Omental fat pad (tissue), 4 donors: ENCODE results near the gene KCNMB2. TPM values are rescaled to one million over a fixed set of nuclear protein-coding genes. Genes with fewer than 3 reads are reported as not detected.

ENCODE experiments used
- ATAC-seq: fragments of 150-250 bp; one replicate; pipeline ENCODE4 v1.9.1; 2016; ENCODE audit warnings: mild to moderate bottlenecking, moderate library complexity; ENCODE audit not compliant: low FRiP score
- DNase-seq: peaks from one replicate; pipeline ENCODE4 v3.0.0-alpha.2; 2019; ENCODE audit warnings: low spot score
- CTCF ChIP-seq, 3 donors: fragments of 450-650 bp; IDR thresholded peaks; one replicate each; pipeline ENCODE4 v1.5.1; 2016 to 2017; ENCODE audit warnings: antibody characterized with exemption in 3 of 3, mild to moderate bottlenecking in 3 of 3, moderate library complexity in 2 of 3
- total RNA-seq, 4 donors: library from RNA; depleted of rRNA; stranded (reverse); fragments of >200 nt; gene quantifications; one replicate each; pipeline ENCODE4 v1.1.0, GENCODE V29; 2016

The KCNMB2 gene
- total RNA-seq, 4 donors from 2014 or later = 0.24 to 0.65 TPM; not detected in 2

GRCh38 chr3:178707311-178708031, 171.2 kb downstream of the KCNMB2 start:
- no peak for DNase-seq
- no peak for ATAC-seq
- TF ChIP-seq CTCF (IDR thresholded peaks at IDR 0.05) = no peak

GRCh38 chr3:178709051-178709450, 172.8 kb downstream of the KCNMB2 start:
- ATAC-seq (no peak), DNase-seq (no peak)
- TF ChIP-seq CTCF (IDR thresholded peaks at IDR 0.05) = no peak

- no peak for ATAC-seq
- DNase-seq = no peak
- no peak for TF ChIP-seq CTCF (IDR thresholded peaks at IDR 0.05)
These were observed 175.5 kb downstream of the KCNMB2 start for GRCh38 chr3:178711753-178712152.

- ATAC-seq (no peak), DNase-seq (no peak)
- TF ChIP-seq CTCF (IDR thresholded peaks at IDR 0.05) = no peak
These were observed 176.0 kb downstream of the KCNMB2 start for GRCh38 chr3:178712247-178712646.

- TF ChIP-seq CTCF (IDR thresholded peaks at IDR 0.05) = no peak
- DNase-seq = no peak
- no peak for ATAC-seq
These were observed 178.9 kb downstream of the KCNMB2 start for GRCh38 chr3:178714925-178715832.

- no peak for DNase-seq
- TF ChIP-seq CTCF (IDR thresholded peaks at IDR 0.05) = no peak
- no peak for ATAC-seq
These were observed 182.9 kb downstream of the KCNMB2 start for GRCh38 chr3:178718995-178719635.
